ENCODE measurements around the gene GPR146.

The GPR146 gene

DNA sequence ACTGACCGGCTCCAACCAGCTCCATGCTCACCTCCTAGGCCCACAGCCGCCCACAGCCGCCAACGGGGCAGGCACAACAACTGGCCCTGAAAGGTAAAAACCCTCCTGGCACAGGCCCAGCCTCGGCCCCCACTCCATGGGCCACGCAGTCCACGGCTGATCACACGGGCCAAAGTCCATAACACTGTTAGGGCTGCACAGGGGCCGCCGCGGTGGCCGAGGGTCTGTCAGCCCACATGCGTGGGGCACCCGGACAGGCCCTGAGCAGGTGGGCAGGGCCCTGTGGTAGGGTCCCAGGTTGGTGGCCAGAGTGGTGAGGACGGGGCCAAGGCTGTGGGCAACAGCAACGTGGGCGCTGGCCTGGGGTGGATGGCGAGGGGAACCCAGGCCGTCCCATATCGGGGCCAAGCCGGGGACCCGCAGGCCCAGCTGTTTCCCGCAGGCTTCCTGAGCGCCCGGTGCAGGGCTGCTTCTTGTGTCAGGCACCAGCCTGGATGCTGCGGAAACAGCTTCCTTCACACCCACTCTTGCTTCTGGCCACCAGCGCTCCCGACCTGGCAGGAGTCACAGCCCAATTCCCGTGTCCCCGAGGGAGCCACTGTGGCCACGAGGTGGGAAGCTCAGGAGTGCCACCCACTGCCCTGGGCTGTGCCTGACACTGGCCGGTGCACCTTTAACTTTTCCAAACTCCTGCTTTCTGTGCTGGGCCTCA is 32.2 kb upstream of the GPR146 start:
- DNase-seq (ENCODE audit: low read depth) = no peak

DNA sequence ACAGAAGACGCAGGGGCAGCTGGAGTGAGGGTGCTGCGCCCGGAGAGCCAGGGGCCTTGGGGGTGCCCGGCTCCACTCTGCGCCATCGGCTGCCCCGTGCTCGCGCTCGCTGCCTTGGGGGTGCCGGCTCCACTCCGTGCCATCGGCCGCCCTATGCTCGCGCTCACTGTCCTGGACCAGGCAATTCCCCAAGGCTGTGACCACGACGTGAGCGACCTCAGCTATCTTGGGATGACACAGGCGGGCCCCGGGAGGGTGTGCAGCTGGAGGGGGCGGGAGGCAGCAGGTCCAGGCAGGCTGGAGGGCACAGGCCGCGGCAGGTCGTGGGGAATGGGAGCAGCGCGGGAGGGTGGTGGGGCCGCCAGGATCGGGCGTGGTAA is 31.6 kb upstream of the GPR146 start:
- no peak for DNase-seq (ENCODE audit: low read depth)

DNA sequence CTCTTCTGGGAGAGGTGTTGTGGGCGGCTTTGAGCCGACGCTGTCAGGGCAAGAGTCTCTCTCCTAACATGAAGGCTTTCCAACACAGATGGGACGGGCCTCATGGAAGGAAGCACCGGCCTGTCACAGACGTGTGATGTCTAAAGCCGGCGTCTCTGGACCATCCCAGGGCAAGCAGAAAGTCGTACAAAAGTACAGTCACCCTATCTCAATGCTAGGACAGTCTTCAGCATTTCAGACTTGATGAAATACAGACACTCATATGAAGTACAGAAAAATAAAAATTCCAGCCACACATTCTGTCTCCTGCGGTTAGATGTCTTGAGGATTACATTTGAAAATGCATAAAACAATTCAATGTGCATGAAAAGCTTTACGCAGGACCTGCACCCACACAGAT is 30.8 kb upstream of the GPR146 start:
- DNase-seq (ENCODE audit: low read depth) = no peak

DNA sequence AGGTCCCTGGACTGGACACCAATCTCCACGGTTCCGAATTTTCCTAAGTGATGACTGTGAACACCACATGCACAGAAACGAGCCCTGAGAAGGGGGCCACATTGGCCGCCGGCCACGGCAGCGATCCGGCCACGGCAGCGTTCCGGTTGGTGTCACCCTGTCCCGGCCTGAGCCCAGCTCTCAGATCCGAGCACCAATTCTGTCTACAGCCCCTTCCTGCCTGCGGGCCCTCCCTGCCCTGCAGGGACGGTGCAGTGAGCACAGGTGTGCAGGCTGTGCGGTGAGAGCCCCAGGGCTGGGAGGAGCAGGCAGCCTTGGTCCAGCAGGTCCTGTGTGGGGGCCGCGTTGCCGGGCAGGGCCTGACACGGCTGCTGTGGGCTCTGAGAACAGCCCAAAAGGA is 29.7 kb upstream of the GPR146 start:
- DNase-seq (ENCODE audit: low read depth) = no peak

GRCh38 chr7:1015196-1016121 is 28.9 kb upstream of the GPR146 start:
- DNase-seq (ENCODE audit: low read depth) = no peak

GRCh38 chr7:1016577-1017531 is 27.5 kb upstream of the GPR146 start:
- no peak for DNase-seq (ENCODE audit: low read depth)

GRCh38 chr7:1017586-1018333 is 26.6 kb upstream of the GPR146 start:
- DNase-seq (ENCODE audit: low read depth) = no peak

DNA sequence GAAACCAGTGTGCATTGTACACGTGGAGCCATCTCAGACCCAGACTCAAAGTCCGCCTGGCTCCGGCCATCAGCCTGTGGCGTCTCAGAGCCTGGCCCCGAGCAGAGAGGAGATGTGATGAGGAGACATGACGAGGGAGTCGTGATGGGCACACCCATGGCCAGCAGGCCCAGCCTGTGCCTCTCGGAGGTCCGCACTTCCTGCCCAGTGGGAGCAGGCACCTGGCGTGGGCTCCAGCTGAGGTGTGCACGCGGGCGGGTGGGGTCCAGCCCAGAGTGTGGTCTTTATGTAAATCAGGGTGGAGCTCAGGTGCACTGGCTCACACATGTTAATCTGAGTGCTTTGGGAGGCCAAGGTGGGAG is 26.0 kb upstream of the GPR146 start:
- no peak for DNase-seq (ENCODE audit: low read depth)

GRCh38 chr7:1019255-1019785 is 25.0 kb upstream of the GPR146 start:
- DNase-seq (ENCODE audit: low read depth) = no peak

- DNase-seq (ENCODE audit: low read depth) = no peak
These were observed 24.3 kb upstream of the GPR146 start for GRCh38 chr7:1019789-1020610.

- DNase-seq (ENCODE audit: low read depth) = no peak
These were observed 23.5 kb upstream of the GPR146 start for GRCh38 chr7:1020849-1021251.

- no peak for DNase-seq (ENCODE audit: low read depth)
These were observed 23.0 kb upstream of the GPR146 start for GRCh38 chr7:1021366-1021765.

DNA sequence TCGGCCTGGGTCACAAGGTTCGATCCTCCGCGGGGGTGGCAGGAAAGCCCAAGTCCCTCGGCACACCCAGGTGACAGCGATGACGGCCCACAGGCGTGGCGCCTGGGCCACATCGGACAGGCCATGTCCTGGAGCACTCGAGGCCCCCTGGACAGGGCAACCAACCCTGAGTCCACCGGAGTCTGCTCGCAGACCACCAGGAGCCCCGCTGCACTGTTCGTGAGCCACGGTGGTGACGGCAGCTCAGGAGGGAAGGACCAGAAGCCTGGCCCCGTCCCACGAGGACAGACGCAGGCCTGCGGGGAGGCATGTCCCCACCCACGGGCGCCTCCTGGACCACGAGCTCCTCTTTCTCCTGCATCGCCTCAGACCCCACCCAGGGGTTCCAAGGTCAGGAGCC is 22.4 kb upstream of the GPR146 start:
- no peak for DNase-seq (ENCODE audit: low read depth)

DNA sequence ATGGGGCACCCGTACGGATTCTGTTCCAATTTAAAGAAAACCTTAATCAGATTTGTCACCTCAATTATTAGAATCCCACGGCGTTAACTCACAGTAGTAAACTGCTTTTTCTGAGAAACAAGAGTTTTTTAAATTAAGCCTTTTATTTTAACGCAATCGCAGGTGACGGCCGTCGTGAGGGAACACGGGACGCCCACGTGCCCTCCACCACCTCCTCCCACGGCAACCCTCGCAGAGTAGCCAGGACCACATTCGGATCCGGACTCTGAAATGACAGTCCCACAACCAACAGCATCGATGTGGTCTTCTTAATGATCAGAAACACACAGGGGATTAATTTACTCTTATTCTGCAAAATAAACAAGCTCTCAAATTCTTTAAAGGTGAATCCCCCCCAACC is 22.0 kb upstream of the GPR146 start:
- DNase-seq (ENCODE audit: low read depth) = no peak

DNA sequence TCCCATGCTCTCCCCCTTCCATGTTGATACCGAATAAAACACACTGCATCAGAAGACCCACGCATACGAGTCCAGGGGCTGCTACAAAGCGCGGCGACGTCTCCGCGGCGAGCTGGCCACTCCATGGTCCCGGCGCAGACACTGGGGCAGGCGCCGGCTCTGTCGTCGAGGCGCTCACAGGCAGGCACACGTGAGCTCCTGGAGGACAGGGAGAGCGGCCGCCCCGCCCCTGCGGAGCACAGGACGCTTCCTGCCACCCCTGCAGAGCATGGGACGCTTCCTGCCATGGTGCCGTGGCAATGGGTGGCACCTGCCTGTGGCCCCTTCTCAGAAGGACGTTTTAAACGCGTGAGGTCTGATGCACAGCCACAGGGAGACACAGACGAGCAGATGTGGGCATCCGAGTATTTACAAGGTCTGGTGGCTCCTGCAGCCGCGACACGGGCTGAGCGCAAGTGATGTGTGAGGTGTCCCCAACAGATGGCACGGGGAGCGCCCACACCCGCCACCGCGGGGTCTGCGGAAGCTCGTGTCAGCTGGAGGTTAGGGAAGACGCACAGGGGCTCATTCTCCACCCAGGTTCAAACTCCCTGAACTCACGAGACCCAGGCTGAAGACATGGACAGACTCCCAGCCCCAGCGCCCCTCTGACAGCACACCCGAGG is 21.4 kb upstream of the GPR146 start:
- no peak for DNase-seq (ENCODE audit: low read depth)

- DNase-seq (ENCODE audit: low read depth) = no peak
These were observed 20.0 kb upstream of the GPR146 start for GRCh38 chr7:1024331-1024841.

DNA sequence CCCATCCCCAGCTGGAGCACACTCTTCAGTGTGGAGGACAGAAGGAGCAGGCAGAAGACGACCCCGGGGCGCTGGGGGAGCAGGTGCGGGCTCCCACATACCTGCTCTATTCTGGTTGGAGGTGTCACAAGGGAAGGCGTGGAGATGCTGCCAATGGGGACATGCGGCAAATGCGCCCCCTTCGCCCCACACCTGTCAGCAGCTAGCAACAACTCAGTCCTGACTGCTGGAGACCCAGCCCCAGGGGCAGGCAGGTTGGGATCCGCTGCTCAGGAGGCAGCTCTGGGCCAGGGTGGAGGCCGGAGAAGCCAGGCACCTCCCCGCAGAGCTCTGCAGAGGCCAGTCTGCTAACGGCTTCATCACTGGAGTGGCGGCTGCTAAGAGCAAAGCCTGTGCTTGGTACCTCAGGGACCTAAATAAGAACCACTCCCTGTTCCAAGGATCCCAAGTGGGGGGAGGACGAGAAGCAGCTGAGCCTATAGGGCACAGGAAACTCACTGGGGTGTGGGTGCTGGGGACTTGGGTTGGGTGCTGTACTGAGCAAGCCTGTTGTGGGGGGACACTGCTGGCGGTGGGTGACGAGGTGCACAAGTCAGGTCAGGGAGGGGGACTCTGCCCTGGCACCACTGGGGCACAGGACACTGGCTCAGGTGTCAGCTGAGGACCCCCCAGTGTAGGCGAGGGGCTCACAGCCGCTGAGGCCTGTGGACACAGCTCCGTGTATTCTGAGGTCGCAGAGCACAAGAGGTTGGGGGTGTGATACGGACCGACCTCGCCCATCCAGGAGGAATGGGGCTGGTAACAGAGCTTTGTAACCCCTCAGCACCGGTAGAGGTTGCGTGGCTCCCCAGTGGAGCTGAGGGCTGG is 19.2 kb upstream of the GPR146 start:
- no peak for DNase-seq (ENCODE audit: low read depth)

GRCh38 chr7:1025743-1026581 is 18.4 kb upstream of the GPR146 start:
- DNase-seq (ENCODE audit: low read depth) = no peak

Data from GM04504 (cell line).